HG03280 (cell line): ENCODE data around the gene IGFALS.

Experiments used
- ATAC-seq: cut with Tn5 transposase; IDR thresholded peaks from one replicate; pipeline ENCODE4 v1.9.1; 2021; ENCODE audit warnings: mild to moderate bottlenecking, moderate library complexity; ENCODE audit not compliant: unreplicated experiment

The IGFALS gene

GRCh38 chr16:1777375-1778199 is 15.9 kb downstream of the IGFALS start:
- no peak for ATAC-seq

- no peak for ATAC-seq
These were observed 16.5 kb downstream of the IGFALS start for GRCh38 chr16:1776991-1777374.

- ATAC-seq, result no peak
These were observed 16.9 kb downstream of the IGFALS start for GRCh38 chr16:1776672-1776955.

GRCh38 chr16:1775846-1776671 is 17.4 kb downstream of the IGFALS start:
- ATAC-seq, result no peak

- no peak for ATAC-seq
These were observed 18.3 kb downstream of the IGFALS start for GRCh38 chr16:1775006-1775845.

- ATAC-seq, result no peak
These were observed 19.1 kb downstream of the IGFALS start for GRCh38 chr16:1774448-1774780.

- no peak for ATAC-seq
These were observed 19.6 kb downstream of the IGFALS start for GRCh38 chr16:1773703-1774447.

- peak; percentile 51 for ATAC-seq
These were observed 20.4 kb downstream of the IGFALS start, which contains the start of gene MRPS34 for GRCh38 chr16:1772908-1773702. Gene MRPS34 (minus strand): TSS chr16:1773134. CDS start chr16:1773119, 15 bp downstream.

- peak; percentile 16 for ATAC-seq
These were observed 21.1 kb downstream of the IGFALS start, which contains the start of gene EME2 for GRCh38 chr16:1772362-1772907. Gene EME2 (plus strand): TSS chr16:1772810. CDS start chr16:1773228, 418 bp downstream.

GRCh38 chr16:1771864-1772361 is 21.6 kb downstream of the IGFALS start:
- ATAC-seq, result no peak

- peak; percentile 31 for ATAC-seq
These were observed 22.2 kb downstream of the IGFALS start, which contains the start of gene NME3 for GRCh38 chr16:1771188-1771863. Gene NME3 (minus strand): TSS chr16:1771543. CDS start chr16:1771534, 9 bp downstream.

- ATAC-seq, result no peak
These were observed 22.9 kb downstream of the IGFALS start for GRCh38 chr16:1770328-1771187.

GRCh38 chr16:1769402-1770300 is 23.9 kb downstream of the IGFALS start:
- ATAC-seq, result no peak

GRCh38 chr16:1768767-1769401 is 24.6 kb downstream of the IGFALS start:
- ATAC-seq, result no peak

GRCh38 chr16:1768061-1768766 is 25.3 kb downstream of the IGFALS start:
- ATAC-seq, result no peak
